GM18867 (cell line): Measurements from ENCODE around the gene TFIP11.
A peak's percentile ranks its signal among the peaks of the same experiment; 100 is the strongest.

Experiments used
- ATAC-seq: cut with Tn5 transposase; IDR thresholded peaks from one replicate; pipeline ENCODE4 v1.9.1; 2021; ENCODE audit warnings: mild to moderate bottlenecking, moderate library complexity; ENCODE audit not compliant: unreplicated experiment

Gene TFIP11

DNA sequence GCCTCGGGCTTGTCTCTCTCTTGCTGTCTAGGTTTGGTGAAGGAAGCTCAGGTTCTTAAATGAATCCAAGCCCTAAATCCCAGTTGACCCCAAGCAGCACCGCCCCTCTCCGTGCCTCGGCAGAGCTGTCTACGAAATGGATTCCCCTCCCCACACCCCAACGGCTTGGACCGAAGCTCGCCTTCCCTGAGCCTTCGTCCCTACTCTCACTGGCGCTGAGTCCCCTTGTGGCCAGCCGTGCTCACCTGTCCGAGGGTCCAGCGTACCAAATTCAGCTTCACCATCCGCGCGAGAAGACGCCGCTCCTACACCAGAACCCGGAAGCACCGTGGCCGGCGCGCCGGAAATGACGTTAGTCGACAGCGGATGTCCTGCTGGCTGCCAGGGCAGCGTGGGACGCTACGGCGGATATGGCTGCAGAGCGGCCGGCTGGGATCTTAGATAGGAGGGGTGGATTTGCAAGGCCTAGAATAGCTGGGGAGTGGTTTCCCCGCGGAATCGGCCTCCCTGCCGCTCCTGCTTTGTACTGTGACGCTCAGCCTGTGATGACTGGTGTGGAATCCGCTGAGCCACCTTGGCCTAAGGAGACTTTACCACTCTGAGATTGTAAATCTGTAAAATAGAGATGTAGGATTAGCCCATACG, at the start of gene TFIP11:
TFIP11 (minus strand) TSS at position 325 of the 645 bp plus-strand sequence. CDS start 2,201 bp downstream, outside the sequence.
- ATAC-seq = peak; percentile 86

DNA sequence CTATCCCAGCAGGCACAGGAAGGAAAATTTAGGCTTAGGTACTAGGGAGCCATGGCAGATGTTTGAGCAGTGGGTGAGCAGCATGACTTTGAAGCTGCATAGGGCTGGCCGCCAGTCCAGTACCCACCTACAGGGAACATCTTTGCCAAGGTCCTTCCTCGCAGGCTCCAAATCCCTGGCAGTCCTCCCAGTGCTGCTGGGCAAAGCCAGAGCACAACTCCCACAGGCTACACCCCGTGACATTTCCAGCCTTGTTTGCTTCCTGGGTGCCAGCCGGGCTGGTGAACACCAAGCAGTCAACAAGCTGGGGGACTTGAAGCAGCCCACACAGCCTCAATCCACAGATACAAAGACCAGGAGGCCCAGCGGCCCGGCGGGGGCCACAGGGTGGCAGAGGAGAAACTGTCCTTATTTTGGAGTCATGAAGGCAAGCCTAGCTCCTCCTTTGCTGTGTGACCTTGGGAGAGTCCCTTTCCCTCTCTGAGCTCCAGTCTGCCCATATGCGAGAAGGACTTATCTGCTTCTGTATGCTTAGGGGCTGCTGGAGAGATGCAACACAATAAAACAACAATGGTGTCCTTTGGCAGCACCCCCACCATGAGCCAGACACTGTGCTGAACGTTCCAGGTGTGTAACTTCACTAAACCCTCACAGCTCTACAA, 49.6 kb upstream of the TFIP11 start:
- ATAC-seq = no peak

DNA sequence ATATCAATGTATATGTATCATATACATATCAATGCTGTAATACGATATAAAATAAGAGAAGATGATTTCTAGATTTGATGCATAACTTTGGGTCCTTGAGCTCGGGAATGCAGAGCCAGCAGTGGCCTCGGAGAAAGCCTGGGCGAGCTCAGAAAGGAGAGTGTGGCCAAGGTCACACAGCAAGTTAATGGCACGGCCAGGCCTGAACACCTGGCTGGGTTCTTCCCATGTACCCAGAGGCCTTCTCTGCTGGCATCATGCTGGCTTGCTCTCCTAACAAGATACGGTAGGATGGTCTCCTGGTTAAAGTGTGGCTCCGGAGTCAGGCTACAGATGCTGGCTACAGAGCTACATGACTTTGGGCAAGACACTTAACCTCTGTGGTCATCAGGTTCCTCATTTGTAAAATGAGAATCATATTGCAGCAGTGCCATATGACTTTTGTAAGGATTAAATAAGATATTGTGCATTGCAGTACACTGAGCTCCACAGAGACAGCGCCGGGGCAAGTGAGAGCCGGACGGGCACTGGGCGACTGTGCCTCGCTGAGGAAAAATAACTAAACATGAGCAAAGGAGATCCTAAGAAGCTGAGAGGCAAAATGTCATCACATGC, 47.8 kb upstream of the TFIP11 start:
- ATAC-seq = no peak

DNA sequence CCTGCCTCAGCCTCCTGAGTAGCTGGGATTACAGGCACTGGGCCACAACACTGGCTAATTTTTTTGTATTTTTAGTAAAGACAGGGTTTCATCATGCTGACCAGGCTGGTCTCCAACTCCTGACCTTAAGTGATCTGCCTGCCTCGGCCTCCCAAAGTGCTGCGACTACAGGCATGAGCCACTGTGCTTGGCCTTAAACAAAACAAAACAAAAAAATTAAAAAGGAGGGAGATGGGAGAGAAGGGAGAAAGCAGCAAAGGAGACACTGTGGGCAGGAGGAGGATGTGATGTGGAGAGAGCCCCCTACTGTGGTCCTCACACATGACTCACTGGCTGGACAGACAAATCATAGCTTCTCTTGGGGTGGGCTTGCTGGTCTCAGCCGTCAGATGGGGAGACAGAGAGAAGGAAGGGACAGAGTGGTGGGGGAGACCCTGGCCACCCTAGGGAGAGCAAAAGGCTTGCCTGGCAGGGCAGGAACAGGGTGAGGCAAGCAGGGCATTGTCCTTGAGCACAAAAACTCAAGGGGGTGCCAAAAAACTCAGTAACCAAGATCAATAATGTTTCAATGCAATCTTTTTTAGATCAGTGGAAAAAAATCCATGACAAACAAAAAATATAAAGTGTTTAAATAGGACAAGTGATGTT, 46.1 kb upstream of the TFIP11 start:
- no peak for ATAC-seq

DNA sequence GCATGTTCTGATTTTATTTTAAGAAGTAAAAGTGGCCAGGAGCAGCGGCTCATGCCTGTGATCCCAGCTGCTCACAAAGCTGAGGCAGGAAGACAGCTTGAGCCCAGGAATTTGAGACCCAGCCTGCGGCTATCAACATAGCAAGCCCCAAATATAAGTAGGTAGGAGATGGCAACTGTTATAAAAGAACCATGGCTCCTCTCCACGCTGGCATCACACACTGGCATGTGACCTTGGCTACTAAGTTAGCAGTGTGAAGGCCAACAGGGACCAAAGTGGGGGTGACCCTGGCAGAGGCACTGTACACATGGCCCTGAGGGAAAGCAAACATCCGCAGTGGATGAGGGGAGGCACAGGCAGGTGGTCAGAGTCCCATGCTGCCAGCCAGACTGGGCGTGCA, 44.6 kb upstream of the TFIP11 start:
- no peak for ATAC-seq

DNA sequence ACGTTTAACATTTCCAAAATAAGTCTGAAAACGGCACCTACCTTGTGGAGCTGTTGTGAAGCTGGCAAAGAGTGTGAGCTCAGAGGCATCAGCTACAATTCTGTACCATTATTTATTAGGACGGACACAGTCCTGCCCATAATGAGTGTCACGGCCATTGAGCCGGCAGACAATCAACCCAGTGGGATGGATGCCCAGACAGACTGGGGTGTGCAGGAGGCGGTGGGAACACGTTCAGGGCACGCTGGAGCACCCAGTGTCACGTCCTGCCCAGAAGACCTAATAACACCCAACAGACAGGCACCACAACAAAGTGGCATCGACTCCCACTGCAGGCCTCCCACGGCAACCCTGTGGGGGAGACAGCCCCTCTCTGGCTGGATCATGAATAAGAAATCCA, 43.2 kb upstream of the TFIP11 start:
- no peak for ATAC-seq

DNA sequence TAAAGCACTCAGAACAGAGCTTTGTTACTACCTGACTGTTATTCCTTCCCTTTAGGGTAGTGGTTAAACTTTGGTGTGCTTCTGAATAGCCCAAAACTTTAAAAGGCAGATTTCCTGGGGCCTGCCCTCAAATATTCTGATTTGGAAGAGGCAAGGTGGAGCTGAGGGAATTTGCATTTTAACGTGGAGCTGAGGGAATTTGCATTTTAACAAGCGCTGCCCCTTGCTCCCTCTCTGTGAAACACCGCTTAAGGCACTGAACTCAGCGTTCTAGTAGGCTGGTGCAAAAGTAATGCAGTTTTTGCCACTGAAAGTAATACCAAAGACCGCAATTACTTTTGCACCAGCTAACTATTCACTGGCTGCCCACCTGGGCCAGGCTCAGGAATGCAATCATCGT, 42.7 kb upstream of the TFIP11 start:
- ATAC-seq = no peak

GRCh38 chr22:26553056-26553752, 40.9 kb upstream of the TFIP11 start:
- ATAC-seq = no peak

- ATAC-seq = no peak
Measured at GRCh38 chr22:26552466-26552865, 40.2 kb upstream of the TFIP11 start.

GRCh38 chr22:26551568-26551967, 39.3 kb upstream of the TFIP11 start:
- ATAC-seq = no peak

GRCh38 chr22:26550498-26551033, 38.3 kb upstream of the TFIP11 start:
- ATAC-seq = no peak

DNA sequence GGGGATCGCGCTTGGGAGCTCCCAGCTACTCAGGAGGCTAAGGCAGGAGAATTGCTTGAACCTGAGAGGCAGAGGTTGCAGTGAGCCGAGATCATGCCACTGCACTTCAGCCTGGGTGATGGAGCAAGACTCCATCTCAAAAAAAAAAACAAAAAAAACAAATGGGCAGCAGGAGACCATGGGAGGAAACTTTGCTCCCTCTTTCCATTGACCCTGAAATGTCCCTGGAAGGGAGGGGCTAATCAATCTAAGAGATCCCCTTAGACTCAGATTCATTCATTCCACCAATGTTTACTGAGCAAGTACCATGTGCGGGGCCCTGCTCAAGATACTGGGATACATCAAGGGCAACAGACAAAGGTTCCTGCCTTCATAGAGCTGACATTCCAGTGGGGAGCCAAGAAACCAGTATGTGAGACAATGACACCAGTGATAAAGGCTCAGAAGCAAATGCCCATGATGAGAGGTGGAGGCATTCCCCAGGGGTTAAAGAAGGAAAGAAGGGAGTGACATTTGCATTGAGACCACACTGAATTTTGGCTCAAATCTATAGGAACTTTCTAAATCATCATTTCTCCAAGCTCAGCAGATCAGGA, 37.7 kb upstream of the TFIP11 start:
- no peak for ATAC-seq

DNA sequence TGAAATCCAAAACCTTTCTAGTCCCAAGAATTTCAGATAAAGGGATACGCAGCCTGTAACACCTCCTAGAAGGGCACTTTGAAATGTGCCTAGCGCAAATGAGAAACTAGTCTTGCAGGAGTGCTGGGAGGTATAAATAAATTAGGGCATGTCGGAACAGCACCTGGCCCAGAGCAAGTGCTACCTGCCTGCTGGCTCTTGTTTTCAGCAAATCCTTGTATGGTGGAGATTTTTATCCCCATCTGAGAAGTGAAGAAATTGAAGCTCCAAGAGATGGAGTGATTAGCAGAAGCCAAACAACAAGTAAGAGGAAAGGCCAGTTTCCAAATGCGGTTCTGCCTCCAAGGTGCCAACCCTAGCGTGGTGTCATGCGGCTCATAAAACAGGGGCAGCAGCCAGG, 36.7 kb upstream of the TFIP11 start:
- ATAC-seq = no peak

GRCh38 chr22:26548303-26548702, 36.0 kb upstream of the TFIP11 start:
- no peak for ATAC-seq

- no peak for ATAC-seq
Measured at GRCh38 chr22:26547837-26548236, 35.6 kb upstream of the TFIP11 start.

DNA sequence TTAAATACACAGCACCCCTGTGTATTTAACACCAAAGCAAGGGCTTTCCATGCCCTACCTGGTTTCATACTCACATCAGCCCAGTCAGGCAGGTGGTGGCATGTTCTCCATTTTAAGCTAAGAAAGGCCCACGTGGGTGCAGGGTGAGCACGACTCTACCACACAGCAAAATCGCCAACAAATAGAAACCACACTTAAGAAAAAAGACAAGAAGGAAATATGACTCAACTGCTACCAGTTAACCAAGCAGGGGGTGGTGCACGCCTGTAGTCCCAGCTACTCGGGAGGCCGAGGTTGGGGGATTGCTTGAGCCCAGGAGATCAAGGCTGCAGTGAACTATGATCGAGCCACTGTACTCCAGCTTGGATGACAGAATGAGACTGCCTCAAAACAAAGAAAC, 35.2 kb upstream of the TFIP11 start:
- no peak for ATAC-seq

- no peak for ATAC-seq
Measured at GRCh38 chr22:26546282-26546681, 34.0 kb upstream of the TFIP11 start.

DNA sequence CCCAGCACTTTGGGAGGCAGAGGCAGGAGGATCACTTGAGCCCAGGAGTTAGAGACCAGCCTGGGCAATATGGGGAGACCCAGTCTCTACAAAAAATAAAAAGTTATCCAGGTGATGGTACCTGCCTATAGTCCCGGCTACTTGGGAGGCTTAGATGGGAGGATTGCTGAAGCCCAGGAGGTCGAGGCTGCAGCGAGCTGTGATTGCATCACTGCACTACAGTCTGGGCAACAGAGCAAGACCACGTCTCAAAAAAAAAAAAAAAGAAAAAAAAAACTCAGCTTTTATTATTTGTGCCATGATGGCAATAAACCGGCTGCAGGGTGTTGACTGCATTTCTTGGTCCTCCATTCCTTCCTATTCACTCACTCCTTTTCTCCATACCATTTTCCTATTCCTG, 33.6 kb upstream of the TFIP11 start:
- ATAC-seq = no peak

- ATAC-seq = no peak
Measured at GRCh38 chr22:26545385-26545784, 33.1 kb upstream of the TFIP11 start.

GRCh38 chr22:26544489-26544888, 32.2 kb upstream of the TFIP11 start:
- no peak for ATAC-seq

DNA sequence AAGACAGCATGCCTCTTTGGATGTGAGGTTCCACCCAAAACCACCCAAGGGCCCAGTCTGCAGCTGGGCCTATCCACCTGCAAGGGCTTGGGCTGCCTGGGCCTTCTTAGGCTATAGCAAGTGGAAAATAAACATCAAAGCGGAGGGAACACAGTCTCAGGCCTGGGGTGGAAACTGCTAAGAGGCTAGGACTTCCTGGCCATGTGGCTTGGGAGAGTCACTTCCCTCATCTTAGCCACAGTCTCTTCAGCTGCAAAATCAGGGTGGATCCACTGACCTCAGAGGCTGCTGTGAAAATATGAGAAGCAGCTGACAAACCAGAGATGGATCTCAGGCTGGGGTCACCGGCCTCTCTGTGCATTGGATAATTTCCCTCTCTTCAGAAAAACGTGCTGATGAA, 30.6 kb upstream of the TFIP11 start:
- ATAC-seq = no peak
